Hematopoietic multipotent progenitor cell treated with erythropoietin and hydrocortisone succinate and interleukin-3 and kit ligand, for 15 days (in vitro differentiated cells): ENCODE data around the gene PTMS.

Experiments used
- DNase-seq: peaks from one replicate; pipeline ENCODE4 v3.0.0-alpha.2; 2015; ENCODE audit warnings: low spot score

PTMS gene

DNA sequence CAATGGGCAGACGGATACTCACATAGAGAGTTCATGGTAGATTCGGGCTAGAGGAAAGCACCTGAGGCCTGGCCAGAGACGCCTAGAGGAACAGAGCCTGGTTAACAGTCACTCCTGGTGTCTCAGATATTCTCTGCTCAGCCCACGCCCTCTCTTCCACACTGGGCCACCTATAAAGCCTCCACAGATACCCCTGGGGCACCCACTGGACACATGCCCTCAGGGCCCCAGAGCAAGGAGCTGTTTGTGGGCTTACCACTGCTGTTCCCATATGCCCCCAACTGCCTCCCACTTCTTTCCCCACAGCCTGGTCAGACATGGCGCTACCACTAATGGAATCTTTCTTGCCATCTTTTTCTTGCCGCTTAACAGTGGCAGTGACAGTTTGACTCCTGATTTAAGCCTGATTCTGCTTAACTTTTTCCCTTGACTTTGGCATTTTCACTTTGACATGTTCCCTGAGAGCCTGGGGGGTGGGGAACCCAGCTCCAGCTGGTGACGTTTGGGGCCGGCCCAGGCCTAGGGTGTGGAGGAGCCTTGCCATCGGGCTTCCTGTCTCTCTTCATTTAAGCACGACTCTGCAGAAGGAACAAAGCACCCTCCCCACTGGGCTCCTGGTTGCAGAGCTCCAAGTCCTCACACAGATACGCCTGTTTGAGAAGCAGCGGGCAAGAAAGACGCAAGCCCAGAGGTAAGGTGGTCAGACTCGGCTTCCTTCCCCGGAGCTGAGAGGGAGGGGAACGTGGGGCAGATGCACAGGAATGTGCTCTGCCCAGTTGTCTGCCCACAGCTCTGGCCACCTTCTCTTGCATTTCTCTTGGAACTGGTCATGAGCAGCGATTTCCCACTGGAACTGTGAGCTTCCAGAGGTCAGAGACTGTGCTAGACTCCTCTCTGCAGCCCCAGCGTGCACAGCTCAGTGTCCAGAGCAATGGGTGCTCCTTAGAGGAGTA, 23.1 kb downstream of the PTMS start, which contains the start of gene CD4:
CD4 (plus strand) TSS at position 557 of the 953 bp plus-strand sequence. CDS start 10,611 bp downstream, outside the sequence.
- DNase-seq: no peak

DNA sequence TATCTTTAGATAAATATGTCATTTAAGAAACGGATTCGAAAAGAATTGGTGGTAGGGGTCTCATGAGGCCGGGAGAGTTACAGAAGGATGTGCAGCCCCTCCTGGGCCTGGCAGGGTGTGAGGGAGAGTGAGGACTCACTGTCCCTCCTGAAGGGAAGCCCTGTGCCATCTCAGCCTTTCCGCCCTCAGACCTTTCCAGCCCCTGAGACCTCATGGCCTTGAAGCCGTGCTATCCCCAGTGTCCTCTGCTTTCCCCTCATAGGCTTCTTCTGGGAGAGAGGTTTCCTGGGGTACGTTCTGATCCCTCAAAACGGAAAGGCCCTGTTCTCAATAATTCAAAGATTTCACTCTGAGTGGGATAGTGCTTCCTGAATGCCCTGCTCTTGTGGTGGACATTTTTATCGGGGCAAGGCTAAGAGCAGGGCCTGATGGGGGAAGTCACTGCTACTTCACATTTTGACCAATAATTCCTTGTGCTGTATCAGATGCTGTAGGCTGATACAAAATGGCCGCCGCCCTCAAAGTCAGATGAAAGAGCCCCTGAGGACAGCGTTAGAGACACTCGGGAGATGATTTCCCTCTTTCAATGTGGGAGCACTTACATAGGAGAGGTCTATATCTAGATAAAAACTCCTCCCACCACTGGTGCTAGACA, 24.5 kb downstream of the PTMS start:
- no peak for DNase-seq

DNA sequence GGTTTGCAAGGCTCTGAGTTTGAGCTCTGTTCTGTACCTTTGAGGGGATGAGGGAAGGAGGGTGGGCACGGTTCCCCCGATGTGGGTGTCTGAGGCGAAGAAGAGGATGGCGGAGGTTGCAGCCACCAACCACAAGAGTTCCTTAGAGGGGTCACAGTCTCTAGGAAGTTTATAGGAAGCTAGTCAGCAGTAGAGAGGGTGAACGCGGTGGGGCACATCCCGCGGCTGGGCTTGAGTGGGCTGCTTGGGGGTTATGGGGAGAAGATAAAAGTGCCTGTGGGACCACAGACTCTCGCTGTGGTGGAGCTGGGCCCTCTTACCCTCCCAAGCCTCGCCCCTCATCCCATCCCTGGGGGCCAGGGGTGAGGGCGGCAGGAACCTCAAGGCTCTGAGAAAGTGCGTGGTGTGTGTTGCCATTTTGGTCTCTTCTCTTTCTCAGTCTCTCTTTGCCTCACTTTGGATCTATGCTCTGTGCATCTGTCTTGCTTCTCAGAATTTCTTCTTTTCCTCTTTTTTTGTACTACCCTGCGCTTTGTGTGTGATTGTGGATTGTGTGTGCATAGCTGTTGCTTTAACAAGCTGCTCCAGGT, 25.9 kb downstream of the PTMS start:
- no peak for DNase-seq

DNA sequence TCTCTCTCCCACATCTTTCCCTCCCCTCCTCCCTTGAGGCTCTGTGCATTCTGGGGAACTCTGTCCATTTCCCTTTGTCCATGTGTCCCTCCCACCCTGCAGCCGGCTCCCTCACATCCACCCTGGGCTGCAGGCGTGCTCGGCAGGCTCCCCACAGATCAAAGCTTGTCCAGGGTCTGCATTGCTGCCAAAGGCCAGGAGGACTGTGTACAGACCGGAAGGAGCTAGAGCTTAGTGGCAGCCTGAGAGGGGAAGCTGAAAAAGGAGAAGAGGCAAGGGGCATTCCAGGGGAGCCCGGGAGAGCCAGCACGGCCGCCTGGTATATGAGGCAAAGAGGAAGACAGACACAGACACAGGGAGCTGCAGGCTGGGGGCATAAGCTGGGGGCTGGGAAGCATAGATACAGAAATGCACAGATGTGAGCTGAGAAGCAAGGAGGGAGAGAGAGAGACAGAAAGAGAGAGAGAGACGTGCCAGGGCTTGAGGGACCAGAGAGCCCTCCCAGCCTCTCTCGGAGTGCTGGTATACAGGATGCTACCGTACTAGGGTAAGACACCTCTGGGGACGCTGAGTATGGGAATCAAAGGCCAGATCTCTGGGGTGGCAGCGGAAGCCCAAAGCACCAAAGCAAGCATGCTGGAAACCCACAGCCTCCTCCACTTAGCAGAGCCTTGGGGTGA, 26.5 kb downstream of the PTMS start:
- DNase-seq: no peak

DNA sequence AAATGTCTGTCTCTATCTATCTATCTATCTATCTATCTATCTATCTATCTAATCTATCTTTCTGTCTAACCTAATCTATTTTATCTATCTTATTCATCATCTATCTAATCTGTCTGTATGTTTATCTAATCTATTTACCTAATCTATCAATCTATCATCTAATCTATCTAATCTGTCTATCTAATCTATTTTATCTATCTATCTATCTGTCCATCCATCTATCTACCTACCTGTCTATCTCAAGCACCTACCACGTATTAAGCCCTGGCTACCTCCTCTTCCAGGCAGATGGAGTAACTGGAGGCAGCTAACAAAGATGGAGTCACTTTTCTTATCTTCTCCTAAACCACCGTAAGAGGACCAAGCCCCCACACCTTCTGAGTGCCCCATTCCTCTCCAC, 28.9 kb downstream of the PTMS start:
- no peak for DNase-seq

DNA sequence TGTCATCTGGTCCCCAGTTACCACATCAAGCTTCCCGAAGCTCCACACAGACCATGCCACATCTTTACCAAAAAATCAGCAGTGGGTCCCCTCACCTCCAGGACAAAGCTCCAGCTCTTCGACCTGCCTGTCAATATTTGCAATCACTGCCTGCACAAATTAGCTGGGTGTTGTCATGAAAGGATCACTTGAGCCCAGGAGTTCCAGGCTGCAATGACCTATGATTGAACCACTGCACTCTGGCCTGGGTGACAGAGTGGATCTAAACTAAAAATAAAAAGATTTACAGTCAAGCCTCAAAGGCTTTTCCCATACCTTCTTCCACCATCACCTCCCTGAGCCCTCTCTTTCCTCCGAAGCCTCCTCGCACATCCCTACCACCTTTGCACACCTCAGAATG, 30.4 kb downstream of the PTMS start:
- no peak for DNase-seq

DNA sequence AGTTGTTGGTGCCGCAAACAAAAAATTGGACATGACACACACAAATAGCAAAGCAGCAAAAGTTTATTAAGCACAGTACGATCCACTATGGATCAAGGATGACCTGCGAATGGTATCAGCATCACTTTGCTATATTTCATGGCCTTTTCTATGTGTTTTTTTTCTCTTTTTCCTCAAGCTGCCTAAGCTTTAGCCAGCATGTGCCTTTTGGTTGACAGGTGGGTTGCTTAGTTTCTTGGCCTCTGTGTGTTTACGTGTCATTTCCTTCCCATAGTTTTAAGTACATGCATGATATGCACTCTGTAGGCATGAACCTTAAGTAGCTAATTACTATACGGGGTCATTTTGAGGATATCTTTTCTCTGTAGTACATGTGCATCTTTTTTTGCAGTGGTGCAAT, 33.0 kb downstream of the PTMS start:
- DNase-seq: no peak

DNA sequence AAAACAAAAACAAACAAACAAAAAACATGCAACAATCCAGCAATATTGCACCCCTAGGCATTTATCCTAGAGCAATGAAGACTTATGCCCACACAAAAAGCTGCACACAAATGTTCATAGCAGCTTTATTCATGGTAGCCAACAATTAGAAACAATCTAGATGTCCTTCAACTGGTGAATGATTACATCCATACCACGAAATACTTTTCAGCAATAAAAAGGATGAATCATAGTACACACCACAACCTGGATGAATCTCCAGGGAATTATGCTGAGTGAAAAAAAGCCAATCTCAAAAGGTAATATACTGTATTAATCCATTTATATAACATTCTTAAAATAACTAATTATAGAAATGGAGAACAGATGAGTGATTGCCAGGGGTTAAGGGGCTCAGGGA, 41.0 kb downstream of the PTMS start:
- no peak for DNase-seq

DNA sequence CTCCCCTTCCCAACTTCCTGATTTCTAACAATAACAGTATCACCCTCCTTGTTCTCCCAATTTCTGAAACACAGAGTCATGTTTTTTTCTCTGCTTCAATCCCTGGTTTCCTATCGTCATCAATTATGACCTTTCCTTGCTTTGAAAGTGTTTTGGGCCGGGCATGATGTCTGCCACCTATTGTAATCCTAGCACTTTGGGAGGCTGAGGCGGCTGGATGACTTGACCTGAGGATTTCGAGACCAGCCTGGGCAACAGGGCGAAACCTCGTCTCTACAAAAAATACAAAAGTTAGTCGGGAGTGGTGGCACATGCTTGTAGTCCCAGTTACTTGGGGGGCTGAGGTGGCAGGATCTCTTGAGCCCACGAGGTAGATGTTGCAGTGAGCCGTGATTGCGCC, 42.9 kb downstream of the PTMS start:
- DNase-seq: no peak

DNA sequence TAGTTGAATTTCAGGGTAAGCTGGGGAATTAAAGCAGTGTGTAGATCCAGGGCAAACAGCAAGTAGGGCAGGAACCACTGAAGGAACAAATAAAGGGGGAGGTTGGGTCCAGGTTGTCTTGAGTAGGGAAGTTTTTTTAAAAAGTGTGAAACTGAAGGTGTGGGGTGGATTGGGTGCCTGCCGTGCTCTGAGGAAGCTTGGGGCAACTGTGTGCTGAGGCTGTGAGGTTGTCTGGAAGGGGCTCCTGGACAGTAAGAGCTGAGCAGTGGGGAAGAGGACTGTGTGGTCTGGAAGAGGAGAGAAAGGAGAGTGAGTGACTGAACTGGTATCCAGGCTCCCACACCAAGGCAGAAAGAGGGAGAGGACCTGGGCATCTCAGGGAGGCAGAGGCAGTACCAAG, 44.6 kb downstream of the PTMS start:
- DNase-seq: no peak

DNA sequence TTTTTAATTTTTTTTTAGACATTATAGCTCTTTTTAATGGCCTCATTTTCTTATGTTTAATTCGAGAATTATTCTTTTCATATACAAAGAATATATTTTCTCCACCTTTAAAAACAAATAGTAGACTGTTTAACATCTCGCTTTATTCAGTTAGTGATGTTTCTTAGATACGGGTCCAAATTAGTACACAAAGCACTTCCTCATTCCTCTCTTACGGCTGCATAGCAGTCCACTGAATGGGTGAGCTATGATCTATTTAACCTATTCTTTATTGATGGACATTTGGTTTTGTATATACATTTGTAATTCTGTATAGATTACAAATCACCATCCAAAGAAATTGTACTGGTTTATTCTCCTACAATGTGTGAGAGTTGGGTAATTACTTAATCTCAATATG, 47.2 kb downstream of the PTMS start:
- no peak for DNase-seq

DNA sequence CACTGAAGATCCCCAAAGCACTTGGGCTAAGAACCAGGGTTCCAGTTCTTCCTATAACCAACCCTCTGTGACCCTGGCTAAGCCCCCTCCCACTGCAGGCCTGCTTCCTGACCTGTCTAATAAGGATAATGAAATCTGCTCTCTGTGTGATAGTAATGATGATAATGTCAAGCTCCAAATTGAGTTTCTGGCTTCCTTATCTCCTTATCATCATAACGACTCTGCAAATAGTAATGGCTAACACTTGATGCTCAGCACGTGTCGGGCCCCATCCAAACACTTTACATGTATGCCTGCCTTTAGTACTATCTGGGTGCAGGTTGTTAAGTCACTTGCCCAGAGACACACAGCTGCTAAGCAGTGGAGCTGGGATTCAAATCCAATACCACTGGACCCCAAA, 50.4 kb downstream of the PTMS start:
- DNase-seq: no peak

DNA sequence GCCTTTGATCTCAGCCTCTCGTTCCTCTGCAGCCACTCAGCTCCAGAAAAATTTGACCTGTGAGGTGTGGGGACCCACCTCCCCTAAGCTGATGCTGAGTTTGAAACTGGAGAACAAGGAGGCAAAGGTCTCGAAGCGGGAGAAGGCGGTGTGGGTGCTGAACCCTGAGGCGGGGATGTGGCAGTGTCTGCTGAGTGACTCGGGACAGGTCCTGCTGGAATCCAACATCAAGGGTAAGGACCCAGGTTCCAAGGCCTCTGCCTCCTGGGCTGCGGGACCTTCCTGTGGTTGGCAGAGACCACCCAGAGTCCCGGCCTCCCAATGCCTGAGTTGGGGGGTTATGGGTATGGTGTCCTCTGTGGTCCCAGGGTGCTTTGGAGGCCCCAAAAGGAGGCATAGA, 50.9 kb downstream of the PTMS start:
- DNase-seq: no peak

DNA sequence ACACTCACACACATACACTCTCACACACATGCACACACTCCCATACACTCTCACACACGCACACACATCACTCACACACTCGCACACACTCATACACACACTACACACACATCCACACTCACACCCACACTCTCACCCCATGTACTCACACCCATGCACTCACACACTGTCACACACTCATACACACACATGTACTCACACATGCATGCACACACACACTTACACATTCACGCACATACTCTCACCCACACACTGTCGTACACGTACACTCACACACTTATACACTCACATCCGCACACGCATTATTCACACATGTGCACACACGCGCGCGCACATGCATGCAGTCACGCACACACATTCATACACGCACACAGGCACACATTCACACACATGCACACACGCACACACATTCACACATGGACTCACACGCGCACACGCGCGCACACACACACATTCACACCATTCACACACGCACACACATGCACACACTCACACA, 51.5 kb downstream of the PTMS start:
- no peak for DNase-seq

DNA sequence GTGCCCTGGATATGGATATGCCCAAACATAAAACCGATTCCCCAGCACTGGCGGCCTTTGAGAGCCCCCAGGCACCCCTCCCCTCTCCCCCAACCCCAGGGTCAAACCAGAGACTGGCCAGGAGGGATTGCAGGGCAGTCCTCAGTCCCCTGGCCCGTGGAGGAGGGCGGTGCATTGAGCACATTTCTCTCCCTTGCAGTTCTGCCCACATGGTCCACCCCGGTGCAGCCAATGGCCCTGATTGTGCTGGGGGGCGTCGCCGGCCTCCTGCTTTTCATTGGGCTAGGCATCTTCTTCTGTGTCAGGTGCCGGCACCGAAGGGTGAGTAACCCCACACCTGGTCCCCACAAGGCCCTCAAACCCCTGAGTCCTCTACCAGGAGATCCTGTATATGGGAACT, 52.1 kb downstream of the PTMS start:
- no peak for DNase-seq

DNA sequence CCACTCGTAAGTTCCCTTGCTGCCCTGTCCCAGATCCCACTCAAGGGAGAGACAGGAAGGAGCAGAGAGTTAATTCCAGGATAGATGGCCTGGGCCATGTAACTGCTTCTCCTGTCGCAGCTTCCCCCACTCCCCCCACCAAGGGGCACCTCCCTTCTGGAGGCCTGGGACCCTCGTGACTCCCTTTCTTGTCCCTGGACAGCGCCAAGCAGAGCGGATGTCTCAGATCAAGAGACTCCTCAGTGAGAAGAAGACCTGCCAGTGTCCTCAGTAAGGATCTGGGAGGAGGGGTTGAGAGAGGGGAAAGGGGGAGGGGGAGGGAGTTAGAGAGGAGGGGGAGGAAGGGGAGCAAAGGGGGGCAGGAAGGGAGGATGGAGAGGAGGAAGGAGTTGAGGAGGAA, 52.5 kb downstream of the PTMS start:
- no peak for DNase-seq

DNA sequence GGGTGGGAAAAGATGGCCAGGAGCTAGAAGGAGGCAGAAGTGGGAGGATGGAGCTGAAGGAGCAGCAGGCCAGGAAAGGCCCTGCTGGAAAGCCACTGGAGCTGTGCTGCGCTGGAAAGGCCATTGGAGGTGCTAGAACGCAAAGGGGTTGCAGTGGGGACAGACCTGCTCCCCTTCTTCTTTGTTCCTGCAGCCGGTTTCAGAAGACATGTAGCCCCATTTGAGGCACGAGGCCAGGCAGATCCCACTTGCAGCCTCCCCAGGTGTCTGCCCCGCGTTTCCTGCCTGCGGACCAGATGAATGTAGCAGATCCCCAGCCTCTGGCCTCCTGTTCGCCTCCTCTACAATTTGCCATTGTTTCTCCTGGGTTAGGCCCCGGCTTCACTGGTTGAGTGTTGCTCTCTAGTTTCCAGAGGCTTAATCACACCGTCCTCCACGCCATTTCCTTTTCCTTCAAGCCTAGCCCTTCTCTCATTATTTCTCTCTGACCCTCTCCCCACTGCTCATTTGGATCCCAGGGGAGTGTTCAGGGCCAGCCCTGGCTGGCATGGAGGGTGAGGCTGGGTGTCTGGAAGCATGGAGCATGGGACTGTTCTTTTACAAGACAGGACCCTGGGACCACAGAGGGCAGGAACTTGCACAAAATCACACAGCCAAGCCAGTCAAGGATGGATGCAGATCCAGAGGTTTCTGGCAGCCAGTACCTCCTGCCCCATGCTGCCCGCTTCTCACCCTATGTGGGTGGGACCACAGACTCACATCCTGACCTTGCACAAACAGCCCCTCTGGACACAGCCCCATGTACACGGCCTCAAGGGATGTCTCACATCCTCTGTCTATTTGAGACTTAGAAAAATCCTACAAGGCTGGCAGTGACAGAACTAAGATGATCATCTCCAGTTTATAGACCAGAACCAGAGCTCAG, 53.2 kb downstream of the PTMS start:
- DNase-seq: no peak

DNA sequence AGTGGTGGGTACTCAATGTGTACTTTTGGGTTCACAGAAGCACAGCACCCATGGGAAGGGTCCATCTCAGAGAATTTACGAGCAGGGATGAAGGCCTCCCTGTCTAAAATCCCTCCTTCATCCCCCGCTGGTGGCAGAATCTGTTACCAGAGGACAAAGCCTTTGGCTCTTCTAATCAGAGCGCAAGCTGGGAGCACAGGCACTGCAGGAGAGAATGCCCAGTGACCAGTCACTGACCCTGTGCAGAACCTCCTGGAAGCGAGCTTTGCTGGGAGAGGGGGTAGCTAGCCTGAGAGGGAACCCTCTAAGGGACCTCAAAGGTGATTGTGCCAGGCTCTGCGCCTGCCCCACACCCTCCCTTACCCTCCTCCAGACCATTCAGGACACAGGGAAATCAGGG, 54.0 kb downstream of the PTMS start:
- DNase-seq: no peak
